ENCODE data around the gene FOXS1. TPM values are rescaled to one million over a fixed set of nuclear protein-coding genes. Genes with fewer than 3 reads are reported as not detected.

FOXS1 gene
- total and polyA plus RNA-seq, 2 experiments from 2014 or later = 0.26 TPM; not detected in 1

DNA sequence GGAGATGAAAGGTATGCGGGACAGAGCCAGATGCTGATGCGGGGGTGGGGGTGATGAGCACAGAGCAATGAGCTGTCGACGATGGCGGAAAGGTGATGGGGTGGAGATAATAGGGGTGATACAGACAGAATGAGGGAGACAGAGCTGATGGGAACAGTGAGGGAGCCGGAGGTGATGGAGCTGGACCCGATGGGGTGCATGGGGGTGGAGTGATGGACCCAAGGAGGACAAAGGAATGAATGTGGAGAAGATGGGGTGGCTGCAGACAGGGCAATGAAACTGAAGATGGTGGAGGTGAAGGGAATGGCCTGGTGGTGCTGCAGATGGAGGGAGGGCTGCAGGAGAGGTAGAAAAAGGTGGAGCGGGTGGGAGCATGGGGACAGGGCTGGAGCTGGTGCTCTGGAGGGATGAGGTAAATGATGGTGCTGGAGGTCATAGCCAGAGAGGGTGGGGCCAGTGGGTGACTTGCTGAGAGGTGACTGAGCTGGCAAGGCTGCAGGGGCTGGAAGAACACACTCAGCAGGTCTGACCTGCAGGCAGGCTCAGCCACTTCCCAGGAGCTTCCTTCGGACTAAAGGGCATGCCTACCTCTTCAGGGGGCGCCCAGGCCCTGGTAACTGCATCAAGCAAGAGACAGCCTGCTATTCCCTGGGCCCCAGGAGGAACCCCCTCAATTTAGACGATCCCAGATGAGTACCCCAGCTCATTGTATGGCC is 6.0 kb upstream of the FOXS1 start:
- H3K36me3 ChIP-seq (ENCODE audit: insufficient read depth) = no peaks in the 10 kb centered on the region
- no peak overlapping the region for H3K27ac ChIP-seq (ENCODE audit: low read depth)
- H3K27me3 ChIP-seq (ENCODE audit: insufficient read depth) = peaks cover 55% of the 10 kb centered on the region
- H3K4me3 ChIP-seq = no peak overlapping the region
- no peaks in the 10 kb centered on the region for H3K79me2 ChIP-seq (replicated peaks; ENCODE audit: insufficient read depth)
- H3K9me2 ChIP-seq (ENCODE audit: insufficient read depth) = no peaks in the 10 kb centered on the region
- DNase-seq (ENCODE audit: low spot score) (no peak), ATAC-seq (no peak; the same call in 2 of the 3 replicates)
- no peak overlapping the region for H3K4me2 ChIP-seq
- peaks cover 32% of the 10 kb centered on the region for H3K27me3 Mint-ChIP-seq (ENCODE audit: insufficient read depth, low read depth, poor library complexity)
- peaks cover 20% of the 10 kb centered on the region for H3K4me1 ChIP-seq (ENCODE audit: insufficient read depth)
- no peak overlapping the region for H3K27ac Mint-ChIP-seq
- TF ChIP-seq ZNF114 (CRISPR knock-in tag; IDR thresholded peaks at IDR 0.05) = no peak
- TF ChIP-seq ZNF331 (CRISPR knock-in tag; IDR thresholded peaks at IDR 0.05; ENCODE audit: low read depth) = no peak
- TF ChIP-seq JUNB (IDR thresholded peaks at IDR 0.05; ENCODE audit: unreplicated experiment) = no peak
- TF ChIP-seq, protein P1, sequence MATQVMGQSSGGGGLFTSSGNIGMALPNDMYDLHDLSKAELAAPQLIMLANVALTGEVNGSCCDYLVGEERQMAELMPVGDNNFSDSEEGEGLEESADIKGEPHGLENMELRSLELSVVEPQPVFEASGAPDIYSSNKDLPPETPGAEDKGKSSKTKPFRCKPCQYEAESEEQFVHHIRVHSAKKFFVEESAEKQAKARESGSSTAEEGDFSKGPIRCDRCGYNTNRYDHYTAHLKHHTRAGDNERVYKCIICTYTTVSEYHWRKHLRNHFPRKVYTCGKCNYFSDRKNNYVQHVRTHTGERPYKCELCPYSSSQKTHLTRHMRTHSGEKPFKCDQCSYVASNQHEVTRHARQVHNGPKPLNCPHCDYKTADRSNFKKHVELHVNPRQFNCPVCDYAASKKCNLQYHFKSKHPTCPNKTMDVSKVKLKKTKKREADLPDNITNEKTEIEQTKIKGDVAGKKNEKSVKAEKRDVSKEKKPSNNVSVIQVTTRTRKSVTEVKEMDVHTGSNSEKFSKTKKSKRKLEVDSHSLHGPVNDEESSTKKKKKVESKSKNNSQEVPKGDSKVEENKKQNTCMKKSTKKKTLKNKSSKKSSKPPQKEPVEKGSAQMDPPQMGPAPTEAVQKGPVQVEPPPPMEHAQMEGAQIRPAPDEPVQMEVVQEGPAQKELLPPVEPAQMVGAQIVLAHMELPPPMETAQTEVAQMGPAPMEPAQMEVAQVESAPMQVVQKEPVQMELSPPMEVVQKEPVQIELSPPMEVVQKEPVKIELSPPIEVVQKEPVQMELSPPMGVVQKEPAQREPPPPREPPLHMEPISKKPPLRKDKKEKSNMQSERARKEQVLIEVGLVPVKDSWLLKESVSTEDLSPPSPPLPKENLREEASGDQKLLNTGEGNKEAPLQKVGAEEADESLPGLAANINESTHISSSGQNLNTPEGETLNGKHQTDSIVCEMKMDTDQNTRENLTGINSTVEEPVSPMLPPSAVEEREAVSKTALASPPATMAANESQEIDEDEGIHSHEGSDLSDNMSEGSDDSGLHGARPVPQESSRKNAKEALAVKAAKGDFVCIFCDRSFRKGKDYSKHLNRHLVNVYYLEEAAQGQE (IDR thresholded peaks at IDR 0.05; ENCODE audit: unreplicated experiment) = no peak
- TF ChIP-seq, protein P2, sequence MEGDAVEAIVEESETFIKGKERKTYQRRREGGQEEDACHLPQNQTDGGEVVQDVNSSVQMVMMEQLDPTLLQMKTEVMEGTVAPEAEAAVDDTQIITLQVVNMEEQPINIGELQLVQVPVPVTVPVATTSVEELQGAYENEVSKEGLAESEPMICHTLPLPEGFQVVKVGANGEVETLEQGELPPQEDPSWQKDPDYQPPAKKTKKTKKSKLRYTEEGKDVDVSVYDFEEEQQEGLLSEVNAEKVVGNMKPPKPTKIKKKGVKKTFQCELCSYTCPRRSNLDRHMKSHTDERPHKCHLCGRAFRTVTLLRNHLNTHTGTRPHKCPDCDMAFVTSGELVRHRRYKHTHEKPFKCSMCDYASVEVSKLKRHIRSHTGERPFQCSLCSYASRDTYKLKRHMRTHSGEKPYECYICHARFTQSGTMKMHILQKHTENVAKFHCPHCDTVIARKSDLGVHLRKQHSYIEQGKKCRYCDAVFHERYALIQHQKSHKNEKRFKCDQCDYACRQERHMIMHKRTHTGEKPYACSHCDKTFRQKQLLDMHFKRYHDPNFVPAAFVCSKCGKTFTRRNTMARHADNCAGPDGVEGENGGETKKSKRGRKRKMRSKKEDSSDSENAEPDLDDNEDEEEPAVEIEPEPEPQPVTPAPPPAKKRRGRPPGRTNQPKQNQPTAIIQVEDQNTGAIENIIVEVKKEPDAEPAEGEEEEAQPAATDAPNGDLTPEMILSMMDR (conservative IDR thresholded peaks at IDR 0.05; ENCODE audit: low read depth in 2 of 2) = no peak
- TF ChIP-seq ETS1 (IDR thresholded peaks at IDR 0.05) = no peak
- no peak for TF ChIP-seq EZH2phosphoT487 (IDR thresholded peaks at IDR 0.05; ENCODE audit: unreplicated experiment)
- TF ChIP-seq POLR2AphosphoS5 (IDR thresholded peaks at IDR 0.05; ENCODE audit: low read depth) = no peak
- no peak for TF ChIP-seq CREB1 (CRISPR knock-in tag; IDR thresholded peaks at IDR 0.05; ENCODE audit: low read depth)
- no peak for TF ChIP-seq EZH2 (IDR thresholded peaks at IDR 0.05; ENCODE audit: low read depth, unreplicated experiment)
- TF ChIP-seq, protein P3, sequence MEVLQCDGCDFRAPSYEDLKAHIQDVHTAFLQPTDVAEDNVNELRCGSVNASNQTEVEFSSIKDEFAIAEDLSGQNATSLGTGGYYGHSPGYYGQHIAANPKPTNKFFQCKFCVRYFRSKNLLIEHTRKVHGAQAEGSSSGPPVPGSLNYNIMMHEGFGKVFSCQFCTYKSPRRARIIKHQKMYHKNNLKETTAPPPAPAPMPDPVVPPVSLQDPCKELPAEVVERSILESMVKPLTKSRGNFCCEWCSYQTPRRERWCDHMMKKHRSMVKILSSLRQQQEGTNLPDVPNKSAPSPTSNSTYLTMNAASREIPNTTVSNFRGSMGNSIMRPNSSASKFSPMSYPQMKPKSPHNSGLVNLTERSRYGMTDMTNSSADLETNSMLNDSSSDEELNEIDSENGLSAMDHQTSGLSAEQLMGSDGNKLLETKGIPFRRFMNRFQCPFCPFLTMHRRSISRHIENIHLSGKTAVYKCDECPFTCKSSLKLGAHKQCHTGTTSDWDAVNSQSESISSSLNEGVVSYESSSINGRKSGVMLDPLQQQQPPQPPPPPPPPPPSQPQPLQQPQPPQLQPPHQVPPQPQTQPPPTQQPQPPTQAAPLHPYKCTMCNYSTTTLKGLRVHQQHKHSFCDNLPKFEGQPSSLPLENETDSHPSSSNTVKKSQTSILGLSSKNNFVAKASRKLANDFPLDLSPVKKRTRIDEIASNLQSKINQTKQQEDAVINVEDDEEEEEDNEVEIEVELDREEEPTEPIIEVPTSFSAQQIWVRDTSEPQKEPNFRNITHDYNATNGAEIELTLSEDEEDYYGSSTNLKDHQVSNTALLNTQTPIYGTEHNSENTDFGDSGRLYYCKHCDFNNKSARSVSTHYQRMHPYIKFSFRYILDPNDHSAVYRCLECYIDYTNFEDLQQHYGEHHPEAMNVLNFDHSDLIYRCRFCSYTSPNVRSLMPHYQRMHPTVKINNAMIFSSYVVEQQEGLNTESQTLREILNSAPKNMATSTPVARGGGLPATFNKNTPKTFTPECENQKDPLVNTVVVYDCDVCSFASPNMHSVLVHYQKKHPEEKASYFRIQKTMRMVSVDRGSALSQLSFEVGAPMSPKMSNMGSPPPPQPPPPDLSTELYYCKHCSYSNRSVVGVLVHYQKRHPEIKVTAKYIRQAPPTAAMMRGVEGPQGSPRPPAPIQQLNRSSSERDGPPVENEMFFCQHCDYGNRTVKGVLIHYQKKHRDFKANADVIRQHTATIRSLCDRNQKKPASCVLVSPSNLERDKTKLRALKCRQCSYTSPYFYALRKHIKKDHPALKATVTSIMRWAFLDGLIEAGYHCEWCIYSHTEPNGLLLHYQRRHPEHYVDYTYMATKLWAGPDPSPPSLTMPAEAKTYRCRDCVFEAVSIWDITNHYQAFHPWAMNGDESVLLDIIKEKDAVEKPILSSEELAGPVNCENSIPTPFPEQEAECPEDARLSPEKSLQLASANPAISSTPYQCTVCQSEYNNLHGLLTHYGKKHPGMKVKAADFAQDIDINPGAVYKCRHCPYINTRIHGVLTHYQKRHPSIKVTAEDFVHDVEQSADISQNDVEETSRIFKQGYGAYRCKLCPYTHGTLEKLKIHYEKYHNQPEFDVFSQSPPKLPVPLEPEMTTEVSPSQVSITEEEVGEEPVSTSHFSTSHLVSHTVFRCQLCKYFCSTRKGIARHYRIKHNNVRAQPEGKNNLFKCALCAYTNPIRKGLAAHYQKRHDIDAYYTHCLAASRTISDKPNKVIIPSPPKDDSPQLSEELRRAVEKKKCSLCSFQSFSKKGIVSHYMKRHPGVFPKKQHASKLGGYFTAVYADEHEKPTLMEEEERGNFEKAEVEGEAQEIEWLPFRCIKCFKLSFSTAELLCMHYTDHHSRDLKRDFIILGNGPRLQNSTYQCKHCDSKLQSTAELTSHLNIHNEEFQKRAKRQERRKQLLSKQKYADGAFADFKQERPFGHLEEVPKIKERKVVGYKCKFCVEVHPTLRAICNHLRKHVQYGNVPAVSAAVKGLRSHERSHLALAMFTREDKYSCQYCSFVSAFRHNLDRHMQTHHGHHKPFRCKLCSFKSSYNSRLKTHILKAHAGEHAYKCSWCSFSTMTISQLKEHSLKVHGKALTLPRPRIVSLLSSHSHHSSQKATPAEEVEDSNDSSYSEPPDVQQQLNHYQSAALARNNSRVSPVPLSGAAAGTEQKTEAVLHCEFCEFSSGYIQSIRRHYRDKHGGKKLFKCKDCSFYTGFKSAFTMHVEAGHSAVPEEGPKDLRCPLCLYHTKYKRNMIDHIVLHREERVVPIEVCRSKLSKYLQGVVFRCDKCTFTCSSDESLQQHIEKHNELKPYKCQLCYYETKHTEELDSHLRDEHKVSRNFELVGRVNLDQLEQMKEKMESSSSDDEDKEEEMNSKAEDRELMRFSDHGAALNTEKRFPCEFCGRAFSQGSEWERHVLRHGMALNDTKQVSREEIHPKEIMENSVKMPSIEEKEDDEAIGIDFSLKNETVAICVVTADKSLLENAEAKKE (CRISPR knock-in tag; IDR thresholded peaks at IDR 0.05) = no peak
- TF ChIP-seq NANOG (IDR thresholded peaks at IDR 0.05; ENCODE audit: borderline replicate concordance) = no peak
- no peak for TF ChIP-seq STAT1 (IDR thresholded peaks at IDR 0.05; ENCODE audit: unreplicated experiment)
- no peaks in the 10 kb centered on the region; the same call in 1 of the 2 replicates for H3F3A ChIP-seq (replicated peaks; ENCODE audit: low read depth)
- peaks cover 32% of the 10 kb centered on the region for H3K9me3 Mint-ChIP-seq
- H3K4me1 Mint-ChIP-seq = peaks cover 6% of the 10 kb centered on the region; the same call in 2 of the 3 replicates
- no peaks in the 10 kb centered on the region for H4K20me1 ChIP-seq (replicated peaks; ENCODE audit: insufficient read depth)
- no peaks in the 10 kb centered on the region for H3K36me3 Mint-ChIP-seq (ENCODE audit: low read depth)
- no peak overlapping the region for H3K4me3 Mint-ChIP-seq
- H2AFZ ChIP-seq = no peak overlapping the region
